ENCODE measurements around the gene CYP2E1.

DNA sequence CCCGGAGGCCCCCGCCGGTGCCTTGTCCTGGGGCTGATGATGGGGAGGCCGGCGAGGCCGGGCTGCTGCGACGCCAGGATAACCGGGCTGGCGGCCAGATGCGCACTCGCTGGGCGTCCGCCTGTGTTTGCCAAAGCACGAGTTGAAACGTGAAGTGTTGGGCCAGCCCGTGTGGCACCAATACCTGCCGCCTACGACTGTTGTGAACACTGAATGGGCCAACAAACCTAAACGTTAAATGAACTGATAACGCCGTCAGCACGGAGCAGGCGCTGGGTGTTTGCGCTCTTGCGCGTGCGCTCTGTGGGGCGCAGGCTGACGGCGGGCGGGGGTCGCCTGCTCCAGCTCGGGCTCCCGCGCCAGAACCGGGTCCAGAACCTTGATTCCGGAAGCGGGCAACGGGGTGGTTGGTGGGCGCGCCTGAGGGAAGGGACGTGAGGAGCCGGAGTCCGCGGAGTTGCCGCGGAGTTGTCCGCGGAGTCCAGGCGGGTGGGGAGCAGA, 658 bp downstream of the CYP2E1 start:
- TF ChIP-seq POLR2A (IDR thresholded peaks at IDR 0.05; ENCODE audit: low read length) (no peak), GATA1 (IDR thresholded peaks at IDR 0.05; ENCODE audit: low read depth, low read length) (no peak)
